SKM-1 treated with dmso at 0.1 percent for 144 hours (cell line): ENCODE measurements around the gene ISG20.
"Not testable (repeated sequence)": the region's sequence is repeated elsewhere in the genome, so short reads cannot be mapped to it uniquely, and the experiment has no call there.

ENCODE experiments used
- DNase-seq: peaks from one replicate; lab custom pipeline; 2025; ENCODE audit not compliant: unreplicated experiment; lab: John Stamatoyannopoulos, UW

ISG20 gene

DNA sequence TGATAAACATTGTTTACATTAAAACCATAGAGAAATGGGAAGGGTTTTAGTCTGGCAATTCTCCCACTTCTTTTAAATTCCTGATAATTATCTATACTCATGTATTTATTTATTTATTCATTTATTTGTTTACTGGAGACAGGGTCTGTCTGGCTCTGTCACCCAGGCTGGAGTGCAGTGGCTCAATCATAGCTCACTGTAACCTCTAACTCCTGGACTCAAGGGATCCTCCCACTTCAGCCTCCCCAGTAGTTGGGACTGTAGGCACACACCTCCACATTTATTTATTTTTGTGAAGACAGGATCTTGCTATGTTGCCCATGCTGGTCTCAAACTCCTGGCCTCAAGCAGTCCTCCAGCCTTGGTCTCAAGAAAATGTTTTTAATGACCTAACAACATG lies 20.1 kb upstream of the ISG20 start:
- DNase-seq, result no peak

DNA sequence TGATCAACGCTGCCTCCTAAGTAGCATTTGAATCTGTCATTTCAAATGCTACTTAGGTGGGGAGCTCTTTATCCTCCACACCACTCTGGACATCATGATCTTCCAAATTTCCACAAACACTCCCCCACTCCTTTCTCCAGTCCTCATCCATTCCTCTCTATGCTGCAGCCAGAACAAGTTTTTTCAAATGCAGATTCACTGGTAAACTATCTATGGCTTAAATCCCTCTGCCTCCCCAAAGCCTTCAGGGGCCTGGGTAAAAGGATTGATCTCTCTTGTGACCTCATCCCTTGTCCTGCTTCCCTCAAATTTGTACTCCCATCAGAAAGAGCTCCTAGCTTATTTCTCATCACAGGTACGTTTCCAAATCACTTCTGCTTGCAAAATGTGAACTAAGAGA lies 19.0 kb upstream of the ISG20 start:
- no peak for DNase-seq

DNA sequence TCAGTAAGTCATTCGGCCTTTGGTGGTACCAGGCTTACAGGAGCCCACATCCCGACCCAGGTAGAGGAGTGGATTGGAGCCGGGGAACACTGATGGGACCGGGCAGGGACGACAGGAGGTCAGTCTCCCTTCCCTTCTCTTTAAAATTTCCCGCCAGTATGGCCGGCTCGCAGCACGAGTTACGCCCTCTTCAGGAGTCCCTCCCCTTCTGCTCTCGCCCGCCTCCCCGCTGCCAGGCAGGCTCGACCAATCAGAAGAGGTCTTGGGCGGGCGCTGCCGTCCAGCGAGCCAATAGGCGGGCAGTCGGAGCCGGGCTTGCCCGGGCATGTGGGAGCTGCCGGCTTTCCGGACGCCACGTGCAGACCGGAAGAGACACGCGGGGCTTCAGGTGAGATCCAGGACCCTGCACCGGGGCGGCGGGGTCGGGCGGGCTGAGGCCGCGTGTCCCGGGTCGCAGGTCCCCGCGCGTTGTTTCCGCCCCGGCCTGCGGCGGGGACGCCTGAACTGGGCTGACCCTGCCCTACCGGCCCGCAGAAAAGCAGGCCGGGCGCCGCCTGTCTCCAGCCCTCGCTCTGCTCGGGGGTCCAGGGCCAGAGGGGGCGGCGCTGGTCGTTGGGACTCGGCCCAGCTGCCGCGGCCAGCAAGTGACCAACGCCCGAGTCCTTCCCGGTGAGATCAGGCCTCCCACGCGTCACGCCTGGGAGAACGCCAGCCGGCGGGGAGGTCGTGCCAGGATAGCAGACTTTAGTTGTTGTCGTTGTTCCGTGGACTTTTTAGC lies 17.6 kb upstream of the ISG20 start, which contains the start of gene AEN:
TSS of gene AEN (plus strand) at position 346 of the 778 bp plus-strand sequence. CDS start 4,870 bp downstream, outside the sequence.
- peak; percentile 94 for DNase-seq

DNA sequence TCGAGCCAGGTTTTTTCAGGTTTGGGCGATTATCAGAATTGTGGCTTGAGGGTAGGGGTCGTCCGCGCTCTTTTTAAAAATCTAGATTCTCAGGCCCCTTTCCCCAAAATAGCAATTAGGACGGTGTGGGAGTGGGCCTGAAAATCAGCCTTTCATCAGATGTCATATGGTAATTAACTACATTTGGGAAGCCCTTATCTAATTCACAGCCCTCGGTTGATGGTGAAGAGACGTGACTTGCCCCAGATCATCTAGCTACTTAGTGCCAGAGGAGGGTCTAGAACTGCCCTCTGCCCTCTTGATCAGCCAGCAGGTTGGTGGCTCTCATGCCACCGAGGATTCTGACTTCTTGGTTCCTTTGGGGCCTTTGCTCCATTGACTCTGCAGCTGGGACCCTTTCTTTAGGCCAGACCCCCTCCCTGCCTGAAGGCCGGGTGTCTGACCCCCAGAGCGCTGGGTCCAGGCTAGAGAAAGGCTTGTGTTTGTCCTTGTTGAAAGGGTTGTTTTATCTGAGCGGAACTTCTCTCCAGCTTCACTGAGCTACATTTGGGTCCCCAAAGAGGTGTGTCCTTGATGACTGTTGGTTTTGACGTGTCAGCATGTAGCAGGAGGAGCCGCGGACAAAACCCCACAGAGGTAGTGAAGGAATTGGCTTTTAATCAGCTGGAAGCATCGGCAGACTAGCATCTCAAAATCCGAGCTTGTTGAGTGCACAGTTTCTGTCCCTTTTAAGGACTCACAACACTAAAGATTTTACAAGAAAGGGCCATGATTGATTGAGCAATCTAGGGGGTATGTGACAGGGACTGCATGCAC lies 16.8 kb upstream of the ISG20 start:
- DNase-seq, result peak; percentile 13

DNA sequence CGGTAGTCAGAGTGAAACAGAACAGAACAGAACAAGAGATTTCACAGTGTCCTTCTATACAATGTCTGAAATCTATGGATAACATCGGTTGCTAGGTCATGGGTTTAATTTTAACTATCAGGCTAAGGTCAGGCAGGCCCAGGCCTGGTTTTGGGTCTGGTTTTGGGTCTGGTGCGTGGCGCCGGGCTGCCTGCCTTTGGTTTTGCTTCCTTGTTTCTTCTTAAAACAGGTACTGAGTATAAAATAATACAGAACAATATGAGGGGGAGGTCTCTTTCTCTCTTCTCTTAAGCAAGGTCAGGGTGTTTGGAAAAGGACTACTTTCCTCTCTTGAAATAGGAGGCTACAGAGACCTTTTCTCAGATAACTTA lies 16.2 kb upstream of the ISG20 start:
- DNase-seq, result no peak

DNA sequence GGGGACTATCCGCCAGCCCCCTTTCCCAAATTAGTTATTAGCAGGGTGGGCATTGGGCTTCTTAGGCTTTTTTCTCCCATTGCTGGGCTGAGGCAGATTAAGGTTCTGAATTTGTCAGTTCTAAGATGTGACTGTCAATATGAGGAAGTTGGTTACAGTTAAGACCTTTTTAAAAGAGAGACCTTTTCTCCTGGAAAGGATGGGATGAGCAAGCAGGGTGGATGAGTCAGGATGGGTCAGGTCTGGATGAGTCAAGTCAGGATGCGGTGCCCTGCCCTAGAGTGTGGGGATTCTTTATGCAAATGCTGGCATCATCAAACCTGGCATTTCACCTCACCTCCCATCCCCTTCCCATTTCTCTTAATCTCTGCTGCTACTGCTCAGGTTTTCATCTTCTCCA lies 15.8 kb upstream of the ISG20 start:
- no peak for DNase-seq

DNA sequence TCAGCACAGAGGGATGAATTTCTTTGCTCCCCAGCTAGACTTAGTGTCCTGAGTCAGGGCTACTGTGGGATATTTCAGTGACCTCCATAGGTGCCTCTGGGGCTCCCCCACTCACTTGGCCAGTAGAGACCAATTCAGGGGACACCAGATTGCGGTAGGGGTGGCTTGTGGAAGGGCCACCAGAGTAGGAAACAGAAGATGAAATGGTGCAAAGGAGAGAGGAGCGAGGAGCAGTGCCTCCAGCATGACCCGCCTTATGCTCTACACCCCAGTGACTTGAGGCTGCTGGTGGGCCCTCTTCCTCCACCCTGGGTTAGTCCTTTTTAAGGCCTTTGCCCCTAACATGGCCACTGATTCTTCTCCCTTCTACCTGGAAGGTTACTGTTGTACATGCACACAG lies 15.2 kb upstream of the ISG20 start:
- DNase-seq, result no peak

DNA sequence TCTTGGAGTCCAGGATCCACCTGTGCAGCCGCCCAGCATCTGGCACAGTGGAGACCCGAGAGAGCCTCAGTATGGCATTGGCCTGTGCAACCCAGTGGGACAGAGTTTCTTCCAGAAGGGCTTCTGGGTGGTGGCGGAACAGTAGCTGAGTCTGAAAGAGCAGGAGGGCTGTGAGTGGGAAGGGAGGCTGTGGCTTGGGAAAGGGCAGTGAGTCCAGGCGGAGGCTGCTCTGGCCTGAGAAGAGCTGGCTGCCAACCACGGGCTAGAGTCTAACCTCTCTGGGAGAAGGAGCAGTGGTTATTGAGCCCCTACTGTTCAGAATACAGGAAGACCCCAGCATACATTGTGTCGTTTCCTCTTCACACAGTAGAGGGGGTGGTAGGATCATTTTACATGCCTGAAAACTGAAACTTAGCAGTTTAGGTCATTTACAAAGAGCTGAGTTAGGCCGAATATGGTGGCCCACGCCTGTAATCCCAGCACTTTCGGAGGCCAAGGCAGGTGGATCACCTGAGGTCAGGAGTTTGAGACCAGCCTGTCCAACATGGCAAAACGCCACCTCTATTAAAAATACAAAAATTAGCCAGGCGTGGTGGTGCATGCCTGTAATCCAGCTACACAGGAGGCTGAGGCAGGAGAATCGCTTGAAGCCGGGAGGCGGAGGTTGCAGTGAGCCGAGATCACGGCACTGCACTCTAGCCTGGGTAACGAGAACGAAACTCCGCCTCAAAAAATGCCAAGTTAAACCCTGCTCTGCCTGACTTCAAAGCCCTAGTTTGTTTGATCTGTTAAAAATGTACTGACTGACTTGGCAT lies 14.5 kb upstream of the ISG20 start:
- no peak for DNase-seq

DNA sequence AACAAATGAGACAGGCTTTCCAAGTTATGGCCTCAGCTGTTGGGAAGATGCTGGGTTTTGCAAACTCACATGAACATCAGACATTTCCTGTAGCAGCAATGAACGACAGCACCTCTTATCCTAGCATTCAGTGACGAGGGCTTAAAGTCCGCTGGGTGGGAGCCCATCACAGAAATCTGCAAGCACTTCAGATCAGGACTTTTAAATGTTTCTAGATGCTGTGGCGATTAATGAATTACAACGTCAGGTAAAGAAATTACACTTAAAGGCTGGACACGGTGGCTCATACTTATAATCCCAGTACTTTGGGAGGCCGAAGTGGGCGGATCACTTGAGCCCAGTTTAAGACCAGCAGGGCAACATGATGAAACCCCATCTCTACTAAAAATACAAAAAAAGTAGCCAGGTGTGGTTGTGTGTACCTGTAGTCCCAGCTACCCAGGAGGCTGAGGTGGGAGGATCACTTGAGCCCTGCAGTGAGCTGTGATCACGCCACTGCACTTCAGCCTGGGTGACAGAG lies 13.8 kb upstream of the ISG20 start:
- no peak for DNase-seq

DNA sequence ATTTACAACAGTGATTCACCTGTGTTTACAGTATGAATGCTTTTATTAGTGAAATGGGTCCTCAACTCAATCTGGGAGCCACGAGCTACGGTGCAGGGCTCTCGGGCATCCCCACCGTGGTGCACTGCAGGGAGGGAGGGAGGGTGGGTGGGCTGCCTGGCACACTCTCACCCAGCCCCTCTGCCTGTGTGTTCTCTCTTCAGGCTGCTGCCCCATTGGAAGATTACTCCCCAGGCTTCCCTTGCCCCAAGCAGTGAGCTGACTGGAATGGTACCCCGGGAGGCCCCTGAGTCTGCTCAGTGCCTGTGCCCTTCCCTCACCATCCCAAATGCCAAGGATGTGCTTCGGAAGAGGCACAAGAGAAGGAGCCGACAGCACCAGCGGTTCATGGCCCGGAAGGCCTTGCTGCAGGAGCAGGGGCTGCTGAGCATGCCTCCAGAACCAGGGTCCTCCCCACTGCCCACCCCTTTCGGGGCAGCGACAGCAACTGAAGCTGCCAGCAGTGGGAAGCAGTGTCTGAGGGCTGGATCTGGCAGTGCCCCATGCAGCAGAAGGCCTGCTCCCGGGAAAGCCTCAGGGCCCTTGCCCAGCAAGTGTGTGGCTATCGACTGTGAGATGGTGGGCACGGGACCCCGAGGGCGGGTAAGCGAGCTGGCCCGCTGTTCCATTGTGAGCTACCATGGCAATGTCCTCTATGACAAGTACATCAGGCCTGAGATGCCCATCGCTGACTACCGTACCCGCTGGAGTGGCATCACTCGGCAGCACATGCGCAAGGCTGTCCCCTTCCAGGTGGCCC lies 12.7 kb upstream of the ISG20 start:
- no peak for DNase-seq

DNA sequence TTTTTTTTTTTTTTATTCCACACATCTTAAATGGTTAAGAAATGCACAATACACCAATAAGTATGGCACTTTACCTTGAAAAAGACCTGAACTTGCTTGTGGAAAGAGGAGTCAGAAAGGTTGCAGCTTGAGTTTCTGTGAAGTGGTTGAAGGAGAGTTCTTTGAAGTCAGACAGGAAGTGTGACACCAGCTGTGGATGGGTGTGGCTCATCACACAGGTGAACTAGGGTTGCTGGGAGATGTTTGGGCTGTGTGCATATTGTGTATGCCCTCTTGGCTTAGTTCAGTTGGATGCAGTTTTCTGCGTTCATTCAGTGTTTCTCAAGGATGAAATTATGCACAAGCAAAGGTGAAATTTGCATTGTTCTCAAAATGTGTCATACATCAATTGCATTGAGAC lies 11.4 kb upstream of the ISG20 start:
- no peak for DNase-seq

DNA sequence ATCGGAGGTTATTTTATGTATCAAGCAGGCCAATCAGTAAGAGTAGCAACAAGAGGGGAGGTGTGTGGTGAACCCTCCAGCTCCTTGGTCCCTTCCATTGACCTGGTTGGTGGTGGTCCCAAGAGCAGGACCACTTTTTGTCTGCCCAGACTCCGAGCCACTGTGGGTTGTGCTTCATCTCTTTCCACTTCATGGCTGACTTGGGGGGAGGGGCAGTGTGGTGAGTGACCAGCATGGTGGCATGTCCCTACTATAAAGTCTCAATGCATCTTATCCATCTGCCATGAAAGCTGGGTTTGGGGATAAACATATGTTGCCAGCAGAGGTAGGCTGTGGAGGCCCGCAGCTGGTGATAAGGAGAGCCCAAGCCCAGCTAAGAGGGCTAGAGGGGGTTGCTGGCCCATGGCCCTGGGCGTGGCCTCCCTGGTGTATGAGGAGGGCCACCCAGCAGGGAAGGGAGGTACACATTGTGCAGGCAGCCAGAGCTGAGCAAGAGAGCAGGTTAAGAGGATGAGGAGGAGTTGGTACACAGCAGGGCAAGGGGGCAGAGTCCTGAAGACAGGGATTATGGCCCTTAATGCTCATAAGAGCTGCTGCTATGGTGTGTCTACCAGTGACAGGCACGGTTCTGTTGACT lies 10.7 kb upstream of the ISG20 start:
- DNase-seq, result no peak

DNA sequence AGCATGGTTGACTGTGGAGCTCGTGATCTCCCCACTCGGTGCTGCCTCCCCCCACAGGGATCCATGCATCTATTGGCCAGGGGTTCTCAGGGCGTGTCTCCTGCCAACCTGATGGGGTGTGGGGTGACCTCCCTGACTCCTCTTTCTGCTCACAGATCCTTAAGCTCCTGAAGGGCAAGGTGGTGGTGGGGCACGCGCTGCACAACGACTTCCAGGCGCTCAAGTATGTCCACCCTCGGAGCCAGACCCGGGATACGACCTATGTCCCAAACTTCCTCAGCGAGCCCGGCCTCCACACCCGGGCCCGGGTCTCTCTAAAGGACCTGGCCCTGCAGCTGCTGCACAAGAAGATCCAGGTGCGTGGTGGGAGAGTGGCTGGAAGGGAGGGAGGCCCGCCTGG lies 9.7 kb upstream of the ISG20 start:
- no peak for DNase-seq

DNA sequence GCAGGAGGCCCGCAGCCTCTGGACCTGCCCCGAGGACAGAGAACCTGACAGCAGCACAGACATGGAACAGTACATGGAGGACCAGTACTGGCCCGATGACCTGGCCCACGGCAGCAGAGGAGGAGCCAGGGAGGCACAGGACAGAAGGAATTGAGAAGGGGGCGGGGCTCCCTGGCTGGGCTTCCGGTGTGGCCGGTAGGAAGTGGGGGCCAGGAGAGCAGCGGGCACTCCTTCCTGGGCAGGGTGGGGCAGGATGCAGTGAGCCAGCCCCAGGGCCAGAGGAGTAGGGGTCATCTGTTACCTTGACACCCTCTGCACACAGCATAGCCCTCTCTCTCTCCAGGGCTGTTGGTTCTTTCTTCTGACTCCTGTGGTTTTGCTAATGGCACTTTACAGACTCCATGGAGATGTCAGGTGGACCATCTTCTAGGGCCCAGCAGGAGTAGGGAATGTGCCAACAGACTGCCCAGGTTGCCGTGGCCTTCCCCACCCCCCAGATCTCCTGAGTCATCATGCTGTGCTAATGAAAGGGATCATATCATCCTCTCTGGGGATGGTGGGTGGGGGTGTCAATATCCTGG lies 8.6 kb upstream of the ISG20 start:
- no peak for DNase-seq

DNA sequence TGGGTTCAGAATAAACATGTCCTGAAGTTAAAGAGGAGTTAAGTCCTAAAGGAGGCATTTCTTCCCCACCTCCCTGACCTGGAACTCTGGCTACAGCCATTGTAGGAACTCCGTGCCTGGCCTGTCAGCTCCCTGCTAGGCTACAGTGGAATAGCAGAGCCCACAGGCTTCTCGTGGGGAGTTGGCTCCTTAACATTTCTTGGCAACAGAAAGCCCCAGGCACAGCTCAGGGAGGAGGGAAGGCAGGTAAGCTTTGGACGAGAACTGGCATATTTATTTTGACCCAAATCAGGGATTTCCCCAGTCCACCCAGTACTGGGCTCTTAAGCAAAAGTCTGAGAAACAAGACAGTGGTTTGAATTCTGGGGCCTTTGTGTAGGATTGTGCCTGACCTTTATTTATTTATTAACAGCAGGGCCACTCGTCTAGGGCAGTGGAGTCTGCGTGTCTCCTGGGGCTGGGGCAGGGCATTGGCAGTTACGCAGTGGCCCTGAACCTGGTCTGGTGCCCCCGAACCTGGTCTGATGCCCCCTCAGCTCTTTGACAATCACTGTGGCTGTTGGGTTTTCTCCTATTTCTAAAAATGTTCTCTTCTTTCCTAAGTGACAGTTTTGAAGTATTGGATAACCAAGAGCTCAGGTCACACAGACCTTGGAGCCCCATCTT lies 7.9 kb upstream of the ISG20 start:
- DNase-seq, result no peak

DNA sequence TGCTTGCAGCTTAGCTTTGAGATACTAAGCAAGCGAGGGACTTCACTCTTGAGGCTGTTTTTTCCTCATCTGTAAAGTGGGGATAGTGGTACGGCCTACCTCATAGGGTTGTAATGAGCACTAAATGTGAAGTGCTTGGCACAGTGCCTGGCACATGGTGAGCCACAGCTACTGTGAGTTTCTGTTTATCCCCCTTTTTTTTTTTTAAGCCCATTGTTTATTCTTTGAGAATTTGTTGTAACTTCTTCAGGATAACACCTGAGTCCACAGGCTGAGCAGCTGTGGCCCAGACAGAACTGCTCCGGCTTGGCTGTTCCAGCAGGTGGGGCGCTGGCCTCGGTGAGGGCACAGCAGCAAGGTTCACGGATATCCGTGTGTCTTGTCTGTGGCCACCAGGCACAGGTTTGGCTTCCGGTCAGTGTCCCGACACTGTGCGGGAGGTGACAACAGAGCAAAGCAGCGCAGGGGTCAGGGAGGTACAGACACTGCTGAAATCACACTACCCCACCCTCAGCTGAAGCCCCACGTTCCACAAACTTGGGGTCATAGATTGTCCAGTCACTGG lies 7.3 kb upstream of the ISG20 start:
- no peak for DNase-seq

DNA sequence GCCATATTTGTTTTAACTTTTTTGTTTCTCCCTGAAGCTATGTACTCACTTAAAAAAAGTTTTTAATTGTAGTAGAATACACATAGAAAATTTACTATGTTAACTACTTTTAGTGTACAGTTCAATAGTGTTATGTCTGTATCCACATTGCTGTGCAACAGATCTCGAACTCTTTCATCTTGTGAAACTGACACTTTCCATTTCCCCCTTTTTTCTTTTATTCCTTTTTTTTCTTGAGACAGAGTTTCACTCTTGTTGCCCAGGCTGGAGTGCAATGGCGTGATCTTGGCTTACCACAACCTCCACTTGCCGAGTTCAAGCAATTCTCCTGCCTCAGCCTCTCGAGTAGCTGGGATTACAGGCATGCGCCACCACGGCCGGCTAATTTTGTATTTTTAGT lies 6.0 kb upstream of the ISG20 start:
- not testable (repeated sequence) for DNase-seq

DNA sequence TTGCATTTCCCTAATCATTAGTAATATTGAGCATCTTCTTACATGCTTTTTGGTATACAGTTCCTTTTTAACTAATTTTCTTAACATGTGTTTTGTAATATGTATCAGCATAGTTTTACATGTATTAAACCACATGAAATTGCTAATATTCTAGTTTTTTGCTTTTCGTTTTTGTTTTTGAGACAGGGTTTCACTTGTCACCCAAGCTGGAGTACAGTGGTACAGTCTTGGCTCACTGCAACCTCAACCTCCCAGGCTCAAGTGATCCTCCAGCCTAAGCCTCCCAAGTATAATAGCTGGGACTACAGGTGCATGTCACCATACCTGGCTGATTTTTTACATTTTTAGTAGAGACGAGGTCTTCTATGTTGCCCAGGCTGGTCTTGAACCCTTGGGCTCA lies 4.4 kb upstream of the ISG20 start:
- no peak for DNase-seq

DNA sequence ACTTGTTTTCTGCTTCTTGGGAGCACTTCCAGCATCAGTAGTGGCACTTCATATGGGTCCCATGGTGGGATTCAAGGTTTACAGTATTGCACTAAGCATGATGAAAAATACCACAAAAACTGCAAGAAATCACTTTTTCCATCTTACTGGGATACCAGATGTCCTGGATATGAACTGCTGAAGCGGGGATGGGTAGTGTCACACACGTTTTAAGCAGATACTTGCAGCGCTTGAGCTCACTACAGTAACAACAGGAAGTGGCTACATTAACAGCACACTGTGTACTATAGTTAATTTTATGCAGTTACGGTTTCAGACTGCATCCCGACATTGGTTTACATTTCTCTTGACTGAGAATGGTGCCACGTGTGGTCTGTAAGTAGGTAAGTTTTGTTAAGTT lies 3.5 kb upstream of the ISG20 start:
- no peak for DNase-seq
